ENCODE data around the gene LCLAT1. TPM values are rescaled to one million over a fixed set of nuclear protein-coding genes. Genes with fewer than 3 reads are reported as not detected.

The LCLAT1 gene
- total and polyA plus RNA-seq, 2 of the 4 experiments (the other 2 are of a cell fraction), result 7.5 to 11.5 TPM

GRCh38 chr2:30645081-30645744, 198.2 kb downstream of the LCLAT1 start:
- Histone ChIP-seq H3K9me1 (ENCODE audit: insufficient read depth, low read length) (peaks cover 11% of the 10 kb centered on the region; the same call in 1 of the 2 replicates), H3K14ac (replicated peaks; ENCODE audit: low read depth, low read length) (no peak overlapping the region), H2BK120ac (ENCODE audit: low read depth, low read length) (no peak overlapping the region), H3K4me1 (ENCODE audit: control insufficient read depth, insufficient read depth, low read length) (peaks cover 13% of the 10 kb centered on the region), H4K5ac (ENCODE audit: low read depth, low read length) (no peak overlapping the region), H2BK20ac (ENCODE audit: low read depth, low read length) (no peak overlapping the region), H4K91ac (ENCODE audit: insufficient read depth, low read depth, low read length) (no peak overlapping the region), H2AFZ (replicated peaks; ENCODE audit: low read length, poor library complexity) (no peak overlapping the region), H4K20me1 (ENCODE audit: insufficient read depth, low read length) (no peaks in the 10 kb centered on the region), H3K27me3 (ENCODE audit: control insufficient read depth, insufficient read depth, low read length) (no peaks in the 10 kb centered on the region), H4K8ac (ENCODE audit: low read depth in 2 of 2, low read length in 2 of 2) (no peak overlapping the region), H3K18ac (ENCODE audit: low read depth, low read length) (no peak overlapping the region), H2AK9ac (replicated peaks; ENCODE audit: low read depth, low read length, poor library complexity) (no peak overlapping the region), H3K4me3 (ENCODE audit: insufficient read depth, low read depth, low read length) (no peak overlapping the region), H3K27ac (ENCODE audit: insufficient read depth, low read length) (no peak overlapping the region), H2AK5ac (ENCODE audit: low read depth, low read length) (no peak overlapping the region), H3K36me3 (ENCODE audit: control insufficient read depth, insufficient read depth, low read length) (peaks cover 3% of the 10 kb centered on the region; the same call in 1 of the 2 replicates), H3K4me2 (ENCODE audit: low read depth, low read length) (no peak overlapping the region), H3K4ac (ENCODE audit: low read depth, low read length) (no peak overlapping the region), H3K79me1 (ENCODE audit: low read depth in 1 of 2, low read length in 2 of 2) (no peaks in the 10 kb centered on the region), H3K23ac (ENCODE audit: low read depth, low read length) (no peak overlapping the region), H3K9ac (ENCODE audit: low read depth, low read length) (no peak overlapping the region), H2BK15ac (ENCODE audit: low read depth, low read length) (no peak overlapping the region), H2BK5ac (ENCODE audit: low read depth, low read length, poor library complexity, severe bottlenecking) (no peak overlapping the region), H3K56ac (ENCODE audit: extremely low read depth, insufficient read depth, low read length) (no peak overlapping the region), H3K9me3 (ENCODE audit: control insufficient read depth, insufficient read depth, low read length) (no peaks in the 10 kb centered on the region)
- intact Hi-C loops (cut with micrococcal nuclease), result no loop called here
- DNase-seq (no peak), ATAC-seq (ENCODE audit: low read depth) (no peak)
- TF ChIP-seq CEBPB (IDR thresholded peaks at IDR 0.05; ENCODE audit: low read depth, low read length) (0 out of 2 replicates have a peak, but pooled peaks have one; percentile 21), RFX5 (IDR thresholded peaks at IDR 0.05; ENCODE audit: low read depth, low read length) (no peak)
- CTCF ChIA-PET, result no interaction called here
- in situ Hi-C loops (cut with MboI; ENCODE audit: low sequenced_read_pairs), result no loop called here
- WGBS, 2 experiments (ENCODE audit: extremely low coverage in 2 of 2, insufficient read length in 1 of 2), result no CpG with 5 or more reads among the region's 3 CpGs
- POLR2A ChIA-PET (ENCODE audit: unreplicated experiment), result no interaction called here
- dilution Hi-C loops (cut with HindIII; ENCODE audit: low sequenced_read_pairs, unreplicated experiment), result no loop called here
- BruUV-seq (replicated peaks), result no TSS peak
